AG04449 (cell line): ENCODE measurements around the gene DAB2IP.

ENCODE experiments used
- CTCF ChIA-PET: fragments of 350-600 bp; formaldehyde crosslinking; extraction: SDS; loops from one replicate; lab custom pipeline; 2021; ENCODE audit warnings: antibody characterized with exemption; lab: Yijun Ruan, JAX
- POLR2A ChIA-PET: fragments of 400-600, 350-600 bp; formaldehyde crosslinking; extraction: SDS; loops from one replicate; lab custom pipeline; 2020; ENCODE audit warnings: antibody characterized with exemption, inconsistent platforms; lab: Yijun Ruan, JAX
- DNase-seq: peaks from one replicate; pipeline ENCODE4 v3.0.0-alpha.2; 2010; ENCODE audit warnings: low read depth, low spot score
- H3K4me3 ChIP-seq: 2 replicates; pipeline ENCODE4 v1.5.1; 2011; ENCODE audit warnings: low read depth, mild to moderate bottlenecking, control low read depth, low read length
- CTCF ChIP-seq: IDR thresholded peaks from one replicate; pipeline ENCODE4 v1.5.1; 2011; ENCODE audit warnings: mild to moderate bottlenecking, moderate library complexity, low read length, control low read depth, inconsistent platforms; ENCODE audit not compliant: insufficient read depth; ENCODE audit errors: missing control alignments

DAB2IP gene

GRCh38 chr9:121645003-121645402, 6.4 kb upstream of the DAB2IP start:
- ChIA-PET POLR2A (no interaction called here), CTCF (no interaction called here)
- no peak for TF ChIP-seq CTCF
- H3K4me3 ChIP-seq = no peak overlapping the region
- no peak for DNase-seq

GRCh38 chr9:121645853-121646807, 5.3 kb upstream of the DAB2IP start:
- DNase-seq = no peak
- TF ChIP-seq CTCF = no peak
- ChIA-PET POLR2A (no interaction called here), CTCF (no interaction called here)
- no peak overlapping the region for H3K4me3 ChIP-seq

- H3K4me3 ChIP-seq = no peak overlapping the region
- CTCF ChIA-PET = no interaction called here
- no peak for DNase-seq
- no peak for TF ChIP-seq CTCF
- POLR2A ChIA-PET = no interaction called here
These were observed 4.4 kb upstream of the DAB2IP start for GRCh38 chr9:121646992-121647391.

- ChIA-PET CTCF (no interaction called here), POLR2A (no interaction called here)
- no peak overlapping the region for H3K4me3 ChIP-seq
- no peak for TF ChIP-seq CTCF
- no peak for DNase-seq
These were observed 3.3 kb upstream of the DAB2IP start for GRCh38 chr9:121648172-121648571.

- no peak overlapping the region for H3K4me3 ChIP-seq
- TF ChIP-seq CTCF = no peak
- no peak for DNase-seq
- ChIA-PET POLR2A (no interaction called here), CTCF (interaction anchor here (1.4 kb wide), 1 partner anchor 103 kb away, joined by 5 read pairs; no protein-coding TSS in a partner anchor)
These were observed 2.6 kb upstream of the DAB2IP start for GRCh38 chr9:121648799-121649198.

GRCh38 chr9:121649476-121650216, 1.8 kb upstream of the DAB2IP start:
- ChIA-PET POLR2A (no interaction called here), CTCF (interaction anchor here (0.6 to 1.7 kb wide), 4 partner anchors 14 to 103 kb away, joined by 3 to 5 read pairs (median 4); no protein-coding TSS in a partner anchor)
- H3K4me3 ChIP-seq = no peak overlapping the region
- TF ChIP-seq CTCF = no peak
- no peak for DNase-seq
